GM19463 (cell line): ENCODE results near the gene ZKSCAN2.
A peak's percentile ranks its signal among the peaks of the same experiment; 100 is the strongest.

Experiments used
- ATAC-seq: cut with Tn5 transposase; IDR thresholded peaks from one replicate; pipeline ENCODE4 v1.9.1; 2021; ENCODE audit warnings: mild to moderate bottlenecking, moderate library complexity; ENCODE audit not compliant: unreplicated experiment

The ZKSCAN2 gene

GRCh38 chr16:25257470-25257955 lies at the start of gene ZKSCAN2:
TSS of gene ZKSCAN2 (minus strand) at chr16:25257845. CDS start at chr16:25257127, 718 bp downstream.
- peak; percentile 83 for ATAC-seq

- no peak for ATAC-seq
Observed at GRCh38 chr16:25299792-25300590, 42.3 kb upstream of the ZKSCAN2 start.

- no peak for ATAC-seq
Observed at GRCh38 chr16:25298165-25298872, 40.7 kb upstream of the ZKSCAN2 start.

GRCh38 chr16:25297151-25297787 lies 39.6 kb upstream of the ZKSCAN2 start:
- no peak for ATAC-seq

GRCh38 chr16:25291580-25291979 lies 33.9 kb upstream of the ZKSCAN2 start:
- no peak for ATAC-seq

- ATAC-seq, result no peak
Observed at GRCh38 chr16:25289466-25289865, 31.8 kb upstream of the ZKSCAN2 start.

GRCh38 chr16:25279491-25279890 lies 21.8 kb upstream of the ZKSCAN2 start:
- ATAC-seq, result no peak

GRCh38 chr16:25271421-25271820 lies 13.8 kb upstream of the ZKSCAN2 start:
- no peak for ATAC-seq

GRCh38 chr16:25270577-25270976 lies 12.9 kb upstream of the ZKSCAN2 start:
- ATAC-seq, result no peak

GRCh38 chr16:25269879-25270278 lies 12.2 kb upstream of the ZKSCAN2 start:
- ATAC-seq, result no peak

GRCh38 chr16:25265968-25266367 lies 8.3 kb upstream of the ZKSCAN2 start:
- no peak for ATAC-seq

GRCh38 chr16:25264597-25264996 lies 7.0 kb upstream of the ZKSCAN2 start:
- ATAC-seq, result no peak

- no peak for ATAC-seq
Observed at GRCh38 chr16:25260416-25260815, 2.8 kb upstream of the ZKSCAN2 start.

GRCh38 chr16:25258861-25259179 lies 1.2 kb upstream of the ZKSCAN2 start:
- ATAC-seq, result no peak

- ATAC-seq, result peak; percentile 41
Observed at GRCh38 chr16:25257956-25258860, 563 bp upstream of the ZKSCAN2 start.

- no peak for ATAC-seq
Observed at GRCh38 chr16:25256695-25257469, 763 bp downstream of the ZKSCAN2 start.

- no peak for ATAC-seq
Observed at GRCh38 chr16:25253322-25253721, 4.3 kb downstream of the ZKSCAN2 start.

- no peak for ATAC-seq
Observed at GRCh38 chr16:25250467-25250866, 7.2 kb downstream of the ZKSCAN2 start.

GRCh38 chr16:25235991-25236390 lies 21.7 kb downstream of the ZKSCAN2 start:
- no peak for ATAC-seq

GRCh38 chr16:25228372-25228771 lies 29.3 kb downstream of the ZKSCAN2 start:
- no peak for ATAC-seq
